A673 (cell line): ENCODE measurements around the gene RERE.

Experiments used
- EZH2 ChIP-seq: fragments of 200-600 bp; sonication (generic); IDR thresholded peaks from 2 replicates; pipeline ENCODE4 v1.6.1; 2017; ENCODE audit warnings: borderline replicate concordance, low read depth, mild to moderate bottlenecking, mixed read lengths, antibody characterized with exemption, low read length; ENCODE audit not compliant: poor library complexity, severe bottlenecking
- TF ChIP-seq, protein P1 (sequence below): fragments of 300-800, 200-600 bp; sonication (generic); conservative IDR thresholded peaks from 2 replicates; pipeline ENCODE4 v1.5.1; 2017; ENCODE audit warnings: low read depth, mild to moderate bottlenecking, antibody characterized with exemption, low read length, moderate library complexity, mixed read lengths

DNA sequence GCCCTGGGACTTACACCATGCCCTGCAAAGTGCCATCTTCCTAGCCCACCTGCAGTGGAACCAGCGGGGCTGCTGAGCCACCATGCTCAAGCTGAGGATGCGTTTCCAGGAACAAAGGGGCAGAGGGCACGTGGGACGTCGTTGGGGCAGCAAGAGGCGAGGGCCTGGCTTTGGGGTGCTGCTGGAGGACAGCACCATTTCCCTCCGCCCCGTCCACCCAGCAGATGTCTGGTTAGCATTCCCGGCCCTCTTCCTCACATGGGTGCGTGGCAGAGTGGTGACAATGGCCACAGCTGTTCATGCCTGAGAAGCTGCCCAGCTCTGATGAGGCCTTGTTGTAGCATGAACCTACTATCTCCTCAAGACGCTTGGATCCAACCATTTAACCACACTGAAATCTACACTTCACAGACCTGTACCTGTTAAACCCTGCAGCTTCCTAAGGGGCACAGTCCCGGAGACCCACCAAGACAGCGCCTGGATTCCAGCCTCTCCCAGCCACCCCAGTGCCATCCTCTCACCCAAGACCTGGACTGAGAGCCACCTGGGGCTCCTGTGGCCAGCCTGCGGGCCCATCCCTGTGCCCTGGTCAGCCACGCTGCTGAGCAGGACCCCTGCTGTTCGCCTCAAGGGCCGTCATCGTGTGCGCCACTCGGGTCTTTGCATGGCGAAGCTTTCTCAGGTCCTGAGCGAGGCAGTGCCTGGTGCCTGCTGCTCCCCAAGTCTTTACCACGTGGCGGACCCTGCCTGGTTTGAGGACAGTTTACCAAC, 466.3 kb downstream of the RERE start:
- TF ChIP-seq, protein P1, sequence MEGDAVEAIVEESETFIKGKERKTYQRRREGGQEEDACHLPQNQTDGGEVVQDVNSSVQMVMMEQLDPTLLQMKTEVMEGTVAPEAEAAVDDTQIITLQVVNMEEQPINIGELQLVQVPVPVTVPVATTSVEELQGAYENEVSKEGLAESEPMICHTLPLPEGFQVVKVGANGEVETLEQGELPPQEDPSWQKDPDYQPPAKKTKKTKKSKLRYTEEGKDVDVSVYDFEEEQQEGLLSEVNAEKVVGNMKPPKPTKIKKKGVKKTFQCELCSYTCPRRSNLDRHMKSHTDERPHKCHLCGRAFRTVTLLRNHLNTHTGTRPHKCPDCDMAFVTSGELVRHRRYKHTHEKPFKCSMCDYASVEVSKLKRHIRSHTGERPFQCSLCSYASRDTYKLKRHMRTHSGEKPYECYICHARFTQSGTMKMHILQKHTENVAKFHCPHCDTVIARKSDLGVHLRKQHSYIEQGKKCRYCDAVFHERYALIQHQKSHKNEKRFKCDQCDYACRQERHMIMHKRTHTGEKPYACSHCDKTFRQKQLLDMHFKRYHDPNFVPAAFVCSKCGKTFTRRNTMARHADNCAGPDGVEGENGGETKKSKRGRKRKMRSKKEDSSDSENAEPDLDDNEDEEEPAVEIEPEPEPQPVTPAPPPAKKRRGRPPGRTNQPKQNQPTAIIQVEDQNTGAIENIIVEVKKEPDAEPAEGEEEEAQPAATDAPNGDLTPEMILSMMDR = no peak
- no peak for TF ChIP-seq EZH2
